Embryonic facial prominence (tissue), 1 donor: ENCODE data around the gene FOXD3.

Experiments used
- DNase-seq: peaks from one replicate; pipeline ENCODE4 v3.0.0-alpha.2; 2016; ENCODE audit errors: extremely low spot score

The FOXD3 gene

GRCh38 chr1:63322114-63322943, at the start of gene FOXD3:
Gene FOXD3, plus strand, starts transcription at chr1:63322567. Its CDS starts 492 bp downstream, at chr1:63323059.
- no peak for DNase-seq

GRCh38 chr1:63272811-63273210, 49.6 kb upstream of the FOXD3 start:
- no peak for DNase-seq

- no peak for DNase-seq
These were observed 48.0 kb upstream of the FOXD3 start for GRCh38 chr1:63274371-63274770.

- no peak for DNase-seq
These were observed 47.4 kb upstream of the FOXD3 start for GRCh38 chr1:63274979-63275378.

- no peak for DNase-seq
These were observed 45.7 kb upstream of the FOXD3 start for GRCh38 chr1:63276624-63277023.

GRCh38 chr1:63277195-63278192, 44.9 kb upstream of the FOXD3 start:
- DNase-seq: no peak

GRCh38 chr1:63281753-63282152, 40.6 kb upstream of the FOXD3 start:
- no peak for DNase-seq

- no peak for DNase-seq
These were observed 33.2 kb upstream of the FOXD3 start for GRCh38 chr1:63289135-63289534.

- DNase-seq: no peak
These were observed 27.4 kb upstream of the FOXD3 start for GRCh38 chr1:63294803-63295594.

- no peak for DNase-seq
These were observed 18.0 kb upstream of the FOXD3 start for GRCh38 chr1:63304410-63304809.

- no peak for DNase-seq
These were observed 17.3 kb upstream of the FOXD3 start for GRCh38 chr1:63305043-63305442.

GRCh38 chr1:63307196-63307794, 15.1 kb upstream of the FOXD3 start:
- no peak for DNase-seq

GRCh38 chr1:63316598-63316983, 5.8 kb upstream of the FOXD3 start:
- no peak for DNase-seq

GRCh38 chr1:63316984-63317816, 5.2 kb upstream of the FOXD3 start:
- DNase-seq: no peak

GRCh38 chr1:63317817-63318152, 4.6 kb upstream of the FOXD3 start:
- no peak for DNase-seq

- DNase-seq: no peak
These were observed 4.0 kb upstream of the FOXD3 start for GRCh38 chr1:63318201-63318979.

- DNase-seq: no peak
These were observed 3.0 kb upstream of the FOXD3 start for GRCh38 chr1:63319046-63320021.

GRCh38 chr1:63320022-63320721, 2.2 kb upstream of the FOXD3 start:
- no peak for DNase-seq
